OCI-LY7 (cell line): ENCODE results near the gene MOGAT2. TPM values are rescaled to one million over a fixed set of nuclear protein-coding genes. Genes with fewer than 3 reads are reported as not detected.

Experiments
- BruUV-seq: library from RNA; stranded (reverse); fragments of 400-500 nt; replicated peaks from 2 replicates; lab custom pipeline; 2021; lab: Mats Ljungman, UMichigan
- CTCF ChIA-PET: fragments of 300-600 bp; sonication (Branson Sonifier 250); formaldehyde crosslinking; loops from one replicate; lab custom pipeline; 2022; ENCODE audit warnings: antibody characterized with exemption; ENCODE audit not compliant: unreplicated experiment; lab: Charles Lee
- POLR2A ChIA-PET: fragments of 300-600 bp; sonication (Branson Sonifier 250); formaldehyde crosslinking; loops from one replicate; lab custom pipeline; 2022; ENCODE audit warnings: antibody characterized with exemption; lab: Charles Lee
- DNase-seq: peaks from one replicate; pipeline ENCODE4 v3.0.0-alpha.2; 2015; ENCODE audit warnings: low spot score
- H2AFZ ChIP-seq: fragments of 200-600 bp; sonication (generic), shearing (Covaris generic); 2 replicates; pipeline ENCODE4 v1.6.1; 2014; ENCODE audit warnings: mild to moderate bottlenecking, antibody characterized with exemption, low read length, moderate library complexity
- H3K27ac ChIP-seq: fragments of 200-600 bp; sonication (generic); 2 replicates; pipeline ENCODE4 v1.5.1; 2014; ENCODE audit warnings: mixed run types, low read depth, mild to moderate bottlenecking, moderate library complexity, low read length, inconsistent platforms; ENCODE audit not compliant: poor library complexity, severe bottlenecking
- H3K36me3 ChIP-seq: fragments of 200-600 bp; sonication (generic); 2 replicates; pipeline ENCODE4 v1.6.1; 2014; ENCODE audit warnings: mild to moderate bottlenecking, antibody characterized with exemption, low read length, moderate library complexity, mixed read lengths; ENCODE audit not compliant: insufficient read depth
- H3K4me1 ChIP-seq: fragments of 200-600 bp; sonication (generic); 2 replicates; pipeline ENCODE4 v1.5.1; 2014; ENCODE audit warnings: mild to moderate bottlenecking, low read length; ENCODE audit not compliant: insufficient read depth, poor library complexity, severe bottlenecking
- H3K4me2 ChIP-seq: fragments of 200-600 bp; sonication (generic); 2 replicates; pipeline ENCODE4 v1.6.1; 2014; ENCODE audit warnings: mild to moderate bottlenecking, low read length
- H3K4me3 ChIP-seq: fragments of 200-600 bp; sonication (generic); 2 replicates; pipeline ENCODE4 v1.5.1; 2014; ENCODE audit warnings: mild to moderate bottlenecking, low read depth, low read length; ENCODE audit not compliant: poor library complexity, severe bottlenecking
- H3K79me2 ChIP-seq: fragments of 200-600 bp; sonication (generic); 2 replicates; pipeline ENCODE4 v1.6.1; 2016; ENCODE audit warnings: low read depth, mild to moderate bottlenecking, low read length, moderate library complexity, mixed read lengths; ENCODE audit not compliant: insufficient read depth
- H3K9me2 ChIP-seq: fragments of 200-600 bp; sonication (generic); 2 replicates; pipeline ENCODE4 v1.6.1; 2016; ENCODE audit warnings: mild to moderate bottlenecking, low read length, mixed read lengths; ENCODE audit not compliant: insufficient read depth
- H3K9me3 ChIP-seq: fragments of 200-600 bp; sonication (generic); 2 replicates; pipeline ENCODE4 v1.6.1; 2014; ENCODE audit warnings: mild to moderate bottlenecking, mixed run types, low read length, mixed read lengths
- H4K20me1 ChIP-seq: fragments of 200-600 bp; sonication (generic); 2 replicates; pipeline ENCODE4 v1.6.1; 2014; ENCODE audit warnings: mild to moderate bottlenecking, antibody characterized with exemption, low read length, moderate library complexity, mixed read lengths; ENCODE audit not compliant: insufficient read depth
- EZH2phosphoT487 ChIP-seq: fragments of 200-600 bp; sonication (generic); IDR thresholded peaks from 2 replicates; pipeline ENCODE4 v1.6.1; 2018; ENCODE audit warnings: low read depth, borderline replicate concordance, mild to moderate bottlenecking, mixed run types, antibody characterized with exemption, low read length, moderate library complexity, mixed read lengths
- intact Hi-C: fragments of 100-400 bp; cut with micrococcal nuclease; formaldehyde crosslinking; loops from one replicate; pipeline ENCODE4 v1.10.0; 2022; ENCODE audit not compliant: unreplicated experiment
- total RNA-seq, 2 experiments: library from RNA; depleted of rRNA in 1 of 2; stranded (reverse); fragments of >200 nt in 1 of 2; shearing (Covaris generic) in 1 of 2; gene quantifications; 2 replicates each; pipeline ENCODE4 v1.2.3, GENCODE V29; 2014 to 2022
- TF ChIP-seq, protein P1 (sequence below): fragments of 200-600 bp; sonication (generic); conservative IDR thresholded peaks from 2 replicates; pipeline ENCODE4 v1.5.1; 2014; ENCODE audit warnings: mild to moderate bottlenecking, antibody characterized with exemption, low read length, moderate library complexity, mixed read lengths

The MOGAT2 gene
- total RNA-seq, 2 experiments from 2014 or later, result not detected

DNA sequence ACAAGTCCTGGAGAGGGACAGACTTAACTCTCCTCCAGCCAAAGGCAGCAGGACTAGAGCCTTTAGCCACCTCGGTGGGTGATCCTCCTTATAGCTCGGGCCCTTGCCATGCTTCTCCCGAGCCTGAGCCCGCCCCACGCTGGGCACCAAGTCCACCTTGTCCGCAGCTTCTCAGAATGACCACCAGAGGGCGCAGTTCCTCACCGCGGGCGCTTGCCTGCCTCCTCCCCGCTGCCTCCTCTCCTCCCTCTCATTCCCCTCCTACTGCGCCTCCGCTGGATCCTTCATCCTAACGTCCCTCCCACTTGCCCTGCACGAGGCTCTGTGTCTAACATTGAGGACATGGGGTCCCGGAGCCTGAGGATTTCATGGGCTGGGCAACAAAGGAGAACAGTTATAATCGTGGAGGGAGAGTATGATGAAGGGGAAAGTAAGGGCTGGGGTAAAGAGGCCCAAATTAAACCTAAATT, 11.3 kb upstream of the MOGAT2 start:
- Histone ChIP-seq H3K4me3 (no peak overlapping the region), H3K27ac (no peak overlapping the region), H3K9me2 (no peaks in the 10 kb centered on the region), H2AFZ (0 out of 2 replicates have a peak overlapping the region, but pooled peaks have one; percentile 35), H4K20me1 (no peaks in the 10 kb centered on the region), H3K4me2 (no peak overlapping the region), H3K36me3 (no peaks in the 10 kb centered on the region), H3K9me3 (no peaks in the 10 kb centered on the region), H3K4me1 (no peaks in the 10 kb centered on the region), H3K79me2 (no peaks in the 10 kb centered on the region)
- intact Hi-C loops, result loop anchor here (2.0 kb wide), 1 partner anchor 63 kb away; the partner anchor contains the start of gene DGAT2
- peak; percentile 65 for DNase-seq
- POLR2A ChIA-PET, result no interaction called here
- BruUV-seq, result no TSS peak
- CTCF ChIA-PET, result no interaction called here
- TF ChIP-seq, protein P1, sequence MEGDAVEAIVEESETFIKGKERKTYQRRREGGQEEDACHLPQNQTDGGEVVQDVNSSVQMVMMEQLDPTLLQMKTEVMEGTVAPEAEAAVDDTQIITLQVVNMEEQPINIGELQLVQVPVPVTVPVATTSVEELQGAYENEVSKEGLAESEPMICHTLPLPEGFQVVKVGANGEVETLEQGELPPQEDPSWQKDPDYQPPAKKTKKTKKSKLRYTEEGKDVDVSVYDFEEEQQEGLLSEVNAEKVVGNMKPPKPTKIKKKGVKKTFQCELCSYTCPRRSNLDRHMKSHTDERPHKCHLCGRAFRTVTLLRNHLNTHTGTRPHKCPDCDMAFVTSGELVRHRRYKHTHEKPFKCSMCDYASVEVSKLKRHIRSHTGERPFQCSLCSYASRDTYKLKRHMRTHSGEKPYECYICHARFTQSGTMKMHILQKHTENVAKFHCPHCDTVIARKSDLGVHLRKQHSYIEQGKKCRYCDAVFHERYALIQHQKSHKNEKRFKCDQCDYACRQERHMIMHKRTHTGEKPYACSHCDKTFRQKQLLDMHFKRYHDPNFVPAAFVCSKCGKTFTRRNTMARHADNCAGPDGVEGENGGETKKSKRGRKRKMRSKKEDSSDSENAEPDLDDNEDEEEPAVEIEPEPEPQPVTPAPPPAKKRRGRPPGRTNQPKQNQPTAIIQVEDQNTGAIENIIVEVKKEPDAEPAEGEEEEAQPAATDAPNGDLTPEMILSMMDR, result peak; percentile 84
- no peak for TF ChIP-seq EZH2phosphoT487

DNA sequence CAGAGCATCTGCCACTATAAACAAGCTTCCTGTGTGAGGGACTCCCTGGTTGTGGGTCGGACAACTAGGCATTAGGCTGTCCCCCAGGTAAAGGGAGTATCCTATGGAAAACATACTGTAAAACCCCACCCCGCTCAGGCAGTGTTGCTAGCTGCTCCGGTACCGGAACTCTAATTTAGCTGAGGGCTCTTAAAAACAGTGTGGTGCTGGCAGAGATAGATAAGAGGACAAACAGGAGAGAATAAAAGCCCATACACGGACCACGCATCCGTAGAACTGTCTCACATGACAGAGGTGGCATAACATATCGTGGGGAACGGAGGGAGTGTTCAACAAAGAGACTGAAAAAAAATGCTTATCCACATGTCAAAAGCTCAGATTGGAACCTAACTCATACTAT, 3.4 kb upstream of the MOGAT2 start:
- Histone ChIP-seq H3K36me3 (no peaks in the 10 kb centered on the region), H3K79me2 (no peaks in the 10 kb centered on the region), H4K20me1 (no peaks in the 10 kb centered on the region), H3K9me2 (no peaks in the 10 kb centered on the region), H3K4me1 (no peaks in the 10 kb centered on the region), H3K9me3 (no peaks in the 10 kb centered on the region), H3K27ac (no peak overlapping the region), H3K4me3 (no peak overlapping the region), H3K4me2 (no peak overlapping the region), H2AFZ (no peak overlapping the region)
- DNase-seq, result no peak
- intact Hi-C loops, result no loop called here
- BruUV-seq, result no TSS peak
- CTCF ChIA-PET, result no interaction called here
- POLR2A ChIA-PET, result interaction anchor here (0.7 kb wide), 1 partner anchor 188 kb away, joined by 4 read pairs; no protein-coding TSS in a partner anchor
- TF ChIP-seq, protein P1, result no peak
- no peak for TF ChIP-seq EZH2phosphoT487

GRCh38 chr11:75715688-75716087, 1.9 kb upstream of the MOGAT2 start:
- TF ChIP-seq, protein P1, result no peak
- no peak for TF ChIP-seq EZH2phosphoT487
- no peak overlapping the region for H3K4me2 ChIP-seq
- DNase-seq, result no peak
- no TSS peak for BruUV-seq
- H3K27ac ChIP-seq, result no peak overlapping the region
- no peaks in the 10 kb centered on the region for H3K9me3 ChIP-seq
- POLR2A ChIA-PET, result no interaction called here
- H3K4me3 ChIP-seq, result no peak overlapping the region
- CTCF ChIA-PET, result no interaction called here
- no peaks in the 10 kb centered on the region for H3K79me2 ChIP-seq
- no peaks in the 10 kb centered on the region for H3K4me1 ChIP-seq
- no peaks in the 10 kb centered on the region for H3K9me2 ChIP-seq
- no peak overlapping the region for H2AFZ ChIP-seq
- H3K36me3 ChIP-seq, result no peaks in the 10 kb centered on the region
- intact Hi-C loops, result no loop called here
- H4K20me1 ChIP-seq, result no peaks in the 10 kb centered on the region
